ENCODE data around the gene SLC7A11.

SLC7A11 gene

GRCh38 chr4:138205531-138206233 is 36.5 kb downstream of the SLC7A11 start:
- DNase-seq: no peak

GRCh38 chr4:138204507-138204906 is 37.6 kb downstream of the SLC7A11 start:
- DNase-seq: no peak

GRCh38 chr4:138202686-138203085 is 39.5 kb downstream of the SLC7A11 start:
- DNase-seq: no peak

- no peak for DNase-seq
These were observed 41.9 kb downstream of the SLC7A11 start for GRCh38 chr4:138200236-138200590.

GRCh38 chr4:138199568-138200235 is 42.4 kb downstream of the SLC7A11 start:
- no peak for DNase-seq

GRCh38 chr4:138196153-138196552 is 46.0 kb downstream of the SLC7A11 start:
- no peak for DNase-seq

- no peak for DNase-seq
These were observed 48.2 kb downstream of the SLC7A11 start for GRCh38 chr4:138193963-138194362.

- DNase-seq: no peak
These were observed 50.0 kb downstream of the SLC7A11 start for GRCh38 chr4:138192113-138192512.

GRCh38 chr4:138190452-138190858 is 51.7 kb downstream of the SLC7A11 start:
- DNase-seq: no peak

GRCh38 chr4:138189206-138189605 is 52.9 kb downstream of the SLC7A11 start:
- DNase-seq: no peak

GRCh38 chr4:138188406-138189084 is 53.6 kb downstream of the SLC7A11 start:
- DNase-seq: no peak

GRCh38 chr4:138185859-138186645 is 56.1 kb downstream of the SLC7A11 start:
- DNase-seq: no peak

- no peak for DNase-seq
These were observed 57.3 kb downstream of the SLC7A11 start for GRCh38 chr4:138184886-138185285.

GRCh38 chr4:138182838-138183426 is 59.2 kb downstream of the SLC7A11 start:
- no peak for DNase-seq

- DNase-seq: no peak
These were observed 60.9 kb downstream of the SLC7A11 start for GRCh38 chr4:138181287-138181686.

- no peak for DNase-seq
These were observed 63.6 kb downstream of the SLC7A11 start for GRCh38 chr4:138178566-138178965.

GRCh38 chr4:138177278-138177968 is 64.7 kb downstream of the SLC7A11 start:
- no peak for DNase-seq

- DNase-seq: no peak
These were observed 67.0 kb downstream of the SLC7A11 start for GRCh38 chr4:138174981-138175794.

- DNase-seq: no peak
These were observed 77.9 kb downstream of the SLC7A11 start for GRCh38 chr4:138164208-138164607.

GRCh38 chr4:138163171-138163570 is 79.0 kb downstream of the SLC7A11 start:
- DNase-seq: no peak

GRCh38 chr4:138162259-138162658 is 79.9 kb downstream of the SLC7A11 start:
- DNase-seq: no peak
